Left colon (tissue), 2 donors: ENCODE results near the gene CCDC127. TPM values are rescaled to one million over a fixed set of nuclear protein-coding genes. Genes with fewer than 3 reads are reported as not detected.
A peak's percentile ranks its signal among the peaks of the same experiment; 100 is the strongest.
"Not testable (repeated sequence)": the region's sequence is repeated elsewhere in the genome, so short reads cannot be mapped to it uniquely, and the experiment has no call there.

Experiments
- ATAC-seq: fragments of 200-7000 bp; cut with Tn5 transposase; one replicate; pipeline ENCODE4 v1.9.1; 2020; ENCODE audit warnings: mild to moderate bottlenecking, moderate library complexity
- DNase-seq, 2 donors: peaks; one replicate each; pipeline ENCODE4 v3.0.0-alpha.2; 2020
- intact Hi-C, 2 donors: fragments of 100-400 bp; cut with DNase I in 1 of 2; cut with micrococcal nuclease in 1 of 2; formaldehyde crosslinking; loops; one replicate each; pipeline versions ENCODE4 v1.11.2 to v1.14.0; 2022; cut with DNase I, micrococcal nuclease
- total RNA-seq, 2 donors: library from RNA; stranded (reverse); fragmentation: NEBNext Ultra II Directional; extraction: Animal tissue kit (Norgen Biotek cat#: 25700); gene quantifications; one replicate each; pipeline ENCODE4 v1.2.1, GENCODE V29; 2021
- donor health status: DM: no; HTN: no; CAD: no.
- donor health status: DM: yes; HTN: yes; CAD: no.

Gene CCDC127
- total RNA-seq, 2 donors from 2014 or later: 3.7 to 3.8 TPM

DNA sequence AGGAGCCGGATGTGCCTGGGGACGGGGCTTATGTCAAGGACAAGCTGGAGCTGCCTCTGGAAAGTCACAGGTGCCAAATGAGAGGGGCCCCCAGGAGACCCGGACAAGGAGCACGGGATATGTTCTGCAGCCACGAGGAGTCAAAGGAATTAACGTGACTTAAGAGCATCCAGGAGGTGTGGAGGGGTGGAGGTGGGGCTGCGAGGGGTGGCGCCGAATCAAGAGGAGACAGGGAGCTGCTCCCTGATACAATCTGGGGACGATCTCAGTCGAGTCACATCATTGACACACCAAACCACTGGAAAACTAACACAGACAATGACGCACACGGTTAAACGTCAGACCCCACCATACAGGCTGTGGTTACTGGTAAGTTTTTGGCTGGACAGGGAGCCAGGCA, 10.4 kb downstream of the CCDC127 start:
- intact Hi-C loops: no loop called here
- DNase-seq: no peak
- no peak for ATAC-seq

DNA sequence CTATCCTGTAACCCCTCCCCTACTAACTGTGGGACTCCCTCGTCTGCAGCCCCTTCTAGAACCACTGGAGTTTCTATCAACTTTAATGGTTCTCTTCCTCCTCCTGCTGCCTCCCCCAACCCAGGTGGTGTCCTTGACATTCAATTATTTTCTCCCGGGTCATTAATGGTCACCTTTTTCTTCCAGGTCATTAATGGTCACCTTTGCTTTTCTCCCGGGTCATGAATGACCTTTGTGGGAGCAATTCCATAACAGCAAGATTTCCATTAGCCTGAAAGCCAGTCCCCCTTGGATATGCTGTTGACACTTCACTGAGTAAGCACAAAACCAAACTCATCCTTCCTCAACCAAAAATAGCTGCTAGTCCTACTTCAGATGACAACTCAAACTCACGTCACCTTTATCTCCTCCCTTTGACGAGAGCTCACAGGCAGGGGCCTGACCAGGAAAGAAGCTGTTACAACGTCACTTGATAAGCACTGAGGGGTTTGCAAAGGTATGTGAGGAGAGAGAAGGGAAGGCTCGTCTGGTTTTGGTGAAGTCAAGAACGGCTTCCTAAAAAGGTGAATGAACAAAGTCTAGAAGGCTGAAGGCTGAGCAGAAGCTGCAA, 10.9 kb downstream of the CCDC127 start:
- intact Hi-C loops: no loop called here
- no peak for DNase-seq
- no peak for ATAC-seq

DNA sequence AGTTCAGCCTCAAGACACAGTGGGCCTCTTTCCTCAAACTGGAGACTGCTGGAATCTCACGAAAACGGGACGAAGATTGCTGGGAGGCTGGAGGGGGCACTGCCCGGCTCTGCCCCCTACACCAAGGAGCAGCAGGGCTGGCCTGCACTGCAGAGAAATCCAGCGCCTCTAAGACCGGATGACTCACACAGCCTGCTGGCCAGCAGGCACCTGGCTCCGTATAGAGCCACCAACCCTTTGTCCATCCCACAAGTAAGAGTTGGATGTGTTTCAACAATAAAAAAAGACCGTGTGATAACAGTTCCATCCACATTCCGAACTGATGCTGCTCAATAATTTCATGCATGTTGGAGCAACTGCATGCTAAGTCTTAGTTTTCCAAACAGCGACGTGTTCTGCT, 11.5 kb downstream of the CCDC127 start:
- no peak for ATAC-seq
- intact Hi-C loops: no loop called here
- DNase-seq: no peak

DNA sequence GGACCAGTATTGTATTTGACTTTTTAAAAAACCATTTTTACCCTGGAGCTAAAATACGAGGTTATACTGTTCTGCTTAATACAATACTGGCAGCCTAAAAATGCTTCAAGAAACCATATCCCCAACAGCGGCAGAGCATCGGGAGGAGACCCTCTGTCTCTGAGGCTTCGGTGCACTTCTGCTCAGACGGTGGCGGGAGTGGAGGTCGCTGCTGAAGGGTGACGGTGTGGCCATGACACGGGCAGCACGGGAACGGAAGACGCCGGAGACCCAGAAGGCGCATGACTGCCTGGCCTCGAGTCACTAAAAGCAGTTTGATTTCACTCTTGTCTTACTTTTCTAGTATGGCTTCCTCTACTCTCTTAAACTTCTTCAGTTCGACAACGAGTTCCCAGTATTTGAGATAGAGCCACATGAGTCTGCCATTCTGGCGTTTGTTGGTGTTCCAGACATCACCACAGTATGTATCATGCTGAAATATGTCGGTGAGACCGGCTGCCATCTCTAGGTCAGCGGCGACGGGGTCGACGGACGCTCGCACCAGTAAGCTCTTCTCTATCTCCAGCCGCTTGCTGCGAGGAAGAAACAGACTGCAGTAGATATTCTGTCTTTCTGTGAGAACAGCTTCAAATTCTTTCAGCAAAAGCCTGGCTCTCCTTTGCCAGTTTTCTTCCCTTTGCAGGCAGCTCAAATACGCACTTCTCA, 12.8 kb downstream of the CCDC127 start:
- intact Hi-C loops: no loop called here
- DNase-seq (no peak), ATAC-seq (no peak)

DNA sequence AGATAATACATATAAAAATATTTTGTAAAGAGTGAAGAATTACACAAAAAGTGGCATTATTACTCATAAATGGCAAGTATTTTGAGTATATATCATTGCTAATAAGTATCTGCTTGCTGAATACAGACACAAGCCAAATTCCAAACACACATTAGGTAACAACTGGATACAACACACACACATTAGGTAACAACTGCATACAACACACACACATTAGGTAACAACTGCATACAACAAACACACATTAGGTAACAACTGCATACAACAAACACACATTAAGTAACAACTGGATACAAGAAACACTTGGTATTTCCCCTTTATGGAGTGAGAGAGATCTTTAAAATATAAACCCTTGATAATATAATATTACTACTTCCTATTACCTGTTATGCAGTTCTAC, 13.5 kb downstream of the CCDC127 start:
- intact Hi-C loops: no loop called here
- DNase-seq (no peak), ATAC-seq (no peak)

DNA sequence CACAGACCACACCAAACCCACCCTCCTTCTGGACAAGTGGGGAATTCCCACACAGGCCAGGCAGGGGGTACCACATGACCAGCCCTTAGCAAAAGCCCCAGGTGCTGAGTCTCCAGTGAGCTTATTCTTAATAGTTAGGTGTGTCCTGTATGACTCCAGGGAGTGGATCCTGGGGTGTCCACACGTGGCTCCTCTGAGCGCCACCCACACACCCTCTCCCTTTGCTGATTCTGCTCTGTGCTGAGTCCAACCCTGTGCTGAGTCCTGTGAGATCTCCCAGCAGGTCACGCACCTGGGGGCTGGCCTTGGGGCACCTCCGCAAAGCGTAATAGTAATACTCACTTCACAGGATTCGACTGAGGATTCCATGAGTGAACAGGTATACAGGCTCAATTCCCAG, 14.0 kb downstream of the CCDC127 start:
- no peak for DNase-seq
- ATAC-seq: no peak
- intact Hi-C loops: no loop called here

DNA sequence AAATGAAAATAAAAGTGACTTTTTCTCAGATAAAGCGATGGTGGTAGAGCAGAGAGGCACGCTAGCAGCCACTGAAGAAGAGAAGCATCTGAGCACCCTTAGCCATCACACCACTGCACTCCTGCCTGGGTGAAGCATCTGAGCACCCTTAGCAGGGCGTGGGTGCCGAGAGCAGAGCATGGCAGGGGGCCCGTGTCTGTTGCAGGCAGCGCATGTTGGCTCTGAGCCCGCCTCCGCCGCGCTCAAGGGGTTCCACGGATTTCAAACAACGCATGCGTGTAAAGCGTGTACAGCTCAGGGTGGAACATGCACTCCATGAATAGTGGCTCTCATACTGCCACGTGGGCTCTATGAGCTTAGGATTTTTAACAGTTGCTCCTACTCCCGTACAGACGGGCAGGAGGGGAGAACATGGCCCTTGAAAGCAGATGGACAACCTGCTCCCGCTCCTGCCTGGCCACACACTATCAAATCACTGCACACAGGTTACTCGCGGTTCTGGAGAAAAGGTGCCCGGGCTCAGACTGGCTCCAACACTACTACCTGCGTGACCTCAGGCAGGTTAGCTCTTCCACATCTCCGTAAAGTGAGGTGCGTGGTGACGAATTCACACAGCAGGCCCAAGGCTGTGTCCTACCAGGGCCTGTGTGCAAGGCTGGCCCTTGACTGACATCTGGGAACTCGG, 14.6 kb downstream of the CCDC127 start:
- intact Hi-C loops: no loop called here
- DNase-seq (no peak), ATAC-seq (no peak)

DNA sequence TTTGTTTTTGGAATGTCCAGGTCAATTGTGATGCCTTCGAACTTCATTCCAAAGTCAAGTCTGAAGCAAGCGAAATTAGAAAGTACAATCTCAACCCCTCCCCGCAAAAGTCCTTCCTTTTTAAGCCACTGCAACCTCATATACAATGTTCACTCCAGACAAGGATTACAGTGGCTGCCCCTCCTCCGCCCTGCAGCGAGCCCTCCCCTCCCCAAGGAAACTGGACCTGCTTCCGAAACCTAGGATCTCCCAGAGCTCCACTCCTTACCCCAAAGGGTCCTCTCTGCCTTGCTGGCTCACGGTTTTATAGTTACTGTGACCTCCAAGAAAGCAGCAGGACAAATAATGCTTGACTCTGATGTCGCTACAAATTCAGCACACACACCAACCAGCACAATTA, 16.3 kb downstream of the CCDC127 start:
- DNase-seq: no peak
- ATAC-seq: no peak
- intact Hi-C loops: no loop called here

DNA sequence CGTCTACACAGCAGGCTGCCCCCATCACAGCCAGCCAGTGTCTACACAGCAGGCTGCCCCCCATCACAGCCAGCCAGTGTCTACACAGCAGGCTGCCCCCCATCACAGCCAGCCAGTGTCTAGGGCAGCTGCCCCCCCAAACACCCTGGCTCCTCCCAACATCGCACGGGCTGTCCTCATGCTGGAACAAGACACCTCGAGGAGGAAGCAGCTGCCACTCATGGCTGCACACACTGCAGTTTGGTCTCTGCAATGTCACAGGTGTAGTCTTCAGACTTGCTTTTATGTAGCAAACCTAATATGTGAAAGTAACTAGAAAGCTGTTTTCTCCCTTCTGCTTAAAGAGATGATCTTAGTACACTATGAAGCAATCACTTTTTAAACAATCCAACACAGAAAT, 17.0 kb downstream of the CCDC127 start:
- ATAC-seq: no peak
- no peak for DNase-seq
- intact Hi-C loops: no loop called here

DNA sequence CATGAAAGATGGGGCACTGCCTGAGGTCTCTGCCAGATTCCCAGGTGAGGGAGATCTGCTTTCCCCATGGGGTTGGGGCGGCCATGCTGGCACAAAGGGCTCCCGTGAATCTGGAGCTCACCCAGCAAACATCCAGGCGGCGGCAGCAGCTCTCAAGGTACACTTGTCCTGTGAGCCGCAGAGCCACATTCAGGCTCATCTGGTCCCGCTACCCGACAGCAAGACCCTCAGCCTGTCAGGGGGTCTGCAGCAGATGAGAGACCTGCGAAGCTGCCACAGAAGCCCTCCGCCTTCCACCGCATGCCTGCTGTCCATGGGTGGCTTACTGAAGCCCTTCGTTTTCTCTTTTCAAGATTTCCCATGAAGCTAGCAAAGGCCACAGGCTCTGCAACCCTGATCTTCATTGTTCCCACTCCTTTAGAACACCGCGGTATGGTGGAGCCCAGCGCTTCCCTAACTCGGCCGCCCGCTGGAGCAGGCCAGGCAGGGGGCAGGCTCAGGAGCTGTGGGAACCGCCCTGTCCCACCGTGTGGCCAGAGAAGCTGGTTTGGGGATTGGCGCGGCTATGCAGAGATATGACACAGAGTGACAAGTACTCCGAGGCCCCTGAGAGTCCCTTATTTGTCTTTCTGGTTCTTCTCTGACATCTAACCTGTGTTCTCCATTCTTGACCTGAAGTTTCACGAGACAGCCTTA, 17.9 kb downstream of the CCDC127 start:
- intact Hi-C loops: no loop called here
- DNase-seq (no peak), ATAC-seq (no peak)

DNA sequence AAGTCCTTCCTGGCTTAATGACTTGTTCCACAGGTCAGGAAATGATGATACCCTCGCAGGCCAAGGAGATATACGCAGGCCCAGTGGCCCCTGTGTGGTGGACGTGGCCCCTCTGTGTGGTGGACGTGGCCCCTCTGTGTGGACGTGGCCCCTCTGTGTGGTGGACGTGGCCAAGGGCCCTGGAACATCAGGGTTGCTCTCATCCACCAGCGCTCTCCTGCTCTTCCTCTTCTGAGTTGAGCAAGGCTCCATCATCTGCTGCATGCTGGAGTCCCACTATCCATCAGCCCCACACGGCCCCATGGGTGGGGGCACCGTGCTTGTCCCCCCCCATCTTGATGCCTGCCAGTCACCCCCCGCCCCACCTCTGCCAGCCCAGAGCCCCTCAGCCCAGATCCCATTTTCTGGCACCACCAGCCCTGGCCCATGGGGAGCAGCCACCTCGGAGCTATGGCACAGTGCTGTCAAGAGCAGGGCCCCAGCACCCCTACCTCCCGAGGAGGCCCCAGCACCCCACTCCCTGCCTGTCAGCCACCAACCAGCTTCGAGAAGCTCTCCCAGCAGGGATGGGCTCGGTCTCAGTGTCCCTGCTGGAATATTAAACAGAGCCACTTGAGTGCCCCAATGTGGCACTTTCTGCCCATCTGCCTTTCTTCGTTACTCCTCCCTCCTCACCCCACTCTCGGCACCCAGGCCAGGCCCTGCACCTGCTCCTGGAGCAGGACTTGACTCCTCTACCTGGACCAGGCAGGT, 18.6 kb downstream of the CCDC127 start:
- intact Hi-C loops: no loop called here
- ATAC-seq: no peak
- no peak for DNase-seq

DNA sequence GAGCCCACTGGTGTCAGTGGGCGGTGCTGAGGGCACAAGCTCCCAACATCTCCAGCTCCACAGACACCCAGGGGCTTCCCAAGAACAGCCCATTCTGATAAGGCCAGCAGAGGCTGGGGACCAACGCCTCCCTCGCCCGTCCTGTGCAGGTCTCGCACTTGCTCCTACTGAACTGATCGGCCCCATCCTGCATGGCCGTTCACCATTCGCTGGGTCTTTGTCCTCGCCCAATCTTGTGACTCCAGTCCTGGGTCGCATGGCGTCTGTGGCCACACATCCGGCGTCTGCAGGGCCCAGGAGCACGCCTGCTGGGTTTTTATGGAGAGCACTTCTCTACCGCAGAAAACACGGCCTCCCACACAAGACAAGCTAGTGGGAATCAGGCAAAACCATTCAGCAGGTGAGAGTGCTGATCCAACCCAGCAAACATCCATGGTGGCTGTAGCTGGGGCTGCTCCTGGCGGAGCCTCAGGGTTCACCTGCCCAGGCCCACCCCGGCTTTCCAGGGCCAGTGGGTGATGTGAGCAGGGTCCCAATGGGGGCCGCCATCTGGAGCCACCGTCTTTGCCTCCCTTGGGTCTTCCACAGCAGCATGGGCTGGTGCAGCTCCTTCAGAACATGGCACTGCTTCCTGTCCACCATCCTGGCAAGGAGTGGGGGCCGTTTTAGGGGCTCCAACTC, 19.3 kb downstream of the CCDC127 start:
- intact Hi-C loops: no loop called here
- ATAC-seq (no peak), DNase-seq (no peak)

DNA sequence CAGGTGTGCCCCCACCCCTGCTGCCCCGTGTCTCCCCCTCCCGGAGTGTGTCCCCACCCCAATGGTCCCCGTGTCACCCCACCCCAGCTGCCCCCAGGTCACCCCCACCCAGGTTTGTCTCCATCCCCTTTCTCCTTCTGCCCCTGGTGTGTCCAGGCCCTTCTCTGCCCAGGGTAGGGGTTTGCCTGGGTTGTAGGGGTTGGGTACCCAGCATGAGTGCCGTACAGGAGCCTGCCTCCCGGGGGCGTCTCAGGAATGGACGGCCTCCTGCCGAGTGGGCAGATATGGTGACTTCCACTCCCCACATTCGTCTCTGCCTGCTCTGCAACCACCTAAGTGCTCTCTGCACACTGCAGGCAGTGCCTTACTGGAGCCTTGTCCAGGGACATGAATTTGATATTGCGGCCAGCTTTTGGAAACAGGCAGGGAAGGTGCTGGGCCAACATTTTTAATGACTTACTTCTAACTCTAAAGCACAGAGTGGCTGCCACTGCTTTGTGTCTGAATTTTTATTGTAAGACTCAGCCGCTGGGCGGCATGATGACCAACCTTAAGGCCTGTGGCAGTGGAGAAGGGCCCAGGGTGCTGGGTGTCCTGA, 20.0 kb downstream of the CCDC127 start:
- intact Hi-C loops: no loop called here

DNA sequence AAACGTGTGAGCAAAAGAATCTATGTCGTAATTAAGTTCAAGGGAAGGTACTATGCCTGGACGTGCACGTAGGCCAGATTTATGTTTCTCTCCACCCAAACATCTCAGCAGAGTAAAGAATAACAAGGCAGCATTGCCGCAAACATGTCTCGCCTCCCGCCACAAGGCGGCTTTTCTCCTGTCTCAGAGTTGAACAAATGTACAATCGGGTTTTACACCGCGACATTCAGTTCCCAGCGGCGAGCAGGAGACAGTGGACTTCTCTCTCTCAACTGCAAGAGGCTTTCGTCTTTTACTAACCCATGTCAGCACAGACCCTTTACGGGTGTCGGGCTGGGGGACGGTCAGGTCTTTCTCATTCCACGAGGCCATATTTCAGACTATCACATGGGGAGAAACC, 20.9 kb downstream of the CCDC127 start:
- intact Hi-C loops, ATAC-seq: not testable (repeated sequence)
- DNase-seq: peak in 1 of 2 donors; percentile 25

More for the DNA sequence above, 20.0 kb downstream of the CCDC127 start:
- DNase-seq (peak in 1 of 2 donors; percentile 15), ATAC-seq (no peak)

DNA sequence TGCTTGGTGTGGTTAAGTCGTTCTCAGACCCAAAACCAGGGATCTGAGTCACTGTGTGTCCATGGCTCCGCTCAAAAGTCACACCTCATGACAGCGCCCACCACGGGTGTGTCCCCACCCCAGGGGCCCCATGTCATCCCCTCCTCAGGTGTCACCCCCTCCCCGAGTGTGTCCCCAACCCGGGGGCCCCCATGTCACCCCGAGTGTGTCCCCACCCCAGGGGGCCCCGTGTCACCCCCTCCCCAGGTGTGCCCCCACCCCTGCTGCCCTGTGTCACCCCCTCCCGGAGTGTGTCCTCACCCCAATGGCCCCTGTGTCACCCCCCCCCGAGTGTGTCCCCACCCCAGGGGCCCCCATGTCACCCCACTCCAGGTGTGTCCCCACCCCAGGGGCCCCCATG, 21.6 kb downstream of the CCDC127 start:
- no peak for DNase-seq
- intact Hi-C loops: no loop called here
- no peak for ATAC-seq

DNA sequence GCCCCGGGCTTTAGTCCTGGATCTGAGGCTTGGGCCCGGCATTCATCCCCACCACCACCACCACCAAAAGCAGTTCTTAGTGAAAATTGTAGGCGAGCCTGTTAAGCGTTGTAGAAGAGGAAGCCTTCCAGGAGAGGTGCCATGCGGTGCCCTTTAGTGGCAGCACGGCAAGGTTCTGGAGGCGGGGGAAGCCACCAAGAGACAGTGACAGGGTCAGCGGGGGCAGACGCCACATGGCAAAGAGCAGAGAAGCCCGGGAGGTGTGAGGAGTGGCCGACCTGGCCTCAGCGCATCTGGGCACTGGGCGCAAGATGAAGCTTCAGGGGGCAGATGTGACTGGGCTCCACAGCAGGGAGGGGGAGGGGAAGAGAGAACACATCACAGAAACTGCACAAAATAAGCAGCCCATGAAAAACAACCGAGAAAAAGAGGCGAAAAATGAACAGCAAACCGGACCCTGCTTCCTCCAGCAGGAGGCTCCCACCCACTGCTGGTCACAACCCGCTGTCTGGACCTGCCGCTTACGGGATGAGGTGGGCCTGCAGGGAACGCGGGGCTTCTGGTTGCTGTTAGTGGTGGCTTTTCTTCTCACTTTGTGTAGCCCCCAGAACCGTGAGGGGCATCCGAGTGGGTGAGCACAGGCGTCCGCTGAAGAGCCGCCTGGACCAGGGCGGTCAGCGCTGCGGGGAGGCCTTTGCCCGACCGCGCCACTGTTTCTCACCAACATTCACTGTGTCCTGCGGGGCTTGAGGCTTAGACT, 22.4 kb downstream of the CCDC127 start:
- ATAC-seq (no peak), DNase-seq (no peak)
- intact Hi-C loops: no loop called here

DNA sequence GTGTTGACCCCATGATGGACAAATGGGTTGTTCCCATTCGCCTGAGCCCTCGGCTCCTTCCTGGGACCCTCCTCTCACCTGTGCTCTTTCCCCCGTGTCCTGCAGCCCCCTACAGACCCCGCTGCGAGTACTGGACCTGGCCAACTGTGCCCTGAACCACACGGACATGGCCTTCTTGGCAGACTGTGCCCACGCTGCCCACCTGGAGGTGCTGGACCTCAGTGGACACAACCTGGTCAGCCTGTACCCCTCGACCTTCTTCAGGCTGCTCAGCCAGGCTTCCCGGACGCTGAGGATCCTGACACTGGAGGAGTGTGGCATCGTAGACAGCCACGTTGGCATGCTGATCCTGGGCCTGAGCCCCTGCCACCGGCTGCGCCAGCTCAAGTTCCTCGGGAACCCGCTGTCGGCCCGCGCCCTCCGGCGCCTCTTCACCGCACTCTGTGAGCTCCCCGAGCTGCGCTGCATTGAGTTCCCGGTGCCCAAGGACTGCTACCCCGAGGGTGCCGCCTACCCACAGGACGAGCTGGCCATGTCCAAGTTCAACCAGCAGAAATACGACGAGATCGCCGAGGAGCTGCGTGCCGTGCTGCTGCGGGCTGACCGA, 23.2 kb downstream of the CCDC127 start:
- intact Hi-C loops: no loop called here
- DNase-seq (no peak), ATAC-seq (no peak)
